Measurements from ENCODE around the gene NEDD4.

Gene NEDD4

GRCh38 chr15:55993804-55994560, 570 bp upstream of the NEDD4 start:
- TF ChIP-seq YY1 (IDR thresholded peaks at IDR 0.05; ENCODE audit: low read depth) (no peak), CEBPB (IDR thresholded peaks at IDR 0.05) (no peak), USF1 (IDR thresholded peaks at IDR 0.05) (no peak), TCF12 (IDR thresholded peaks at IDR 0.05; ENCODE audit: low read depth) (no peak), NFIC (IDR thresholded peaks at IDR 0.05) (no peak), EGR1 (IDR thresholded peaks at IDR 0.05) (no peak), EP300 (IDR thresholded peaks at IDR 0.05; ENCODE audit: borderline replicate concordance) (no peak), REST (IDR thresholded peaks at IDR 0.05; ENCODE audit: low read depth) (no peak), ZBTB7A (IDR thresholded peaks at IDR 0.05; ENCODE audit: low read depth) (no peak), CREB1 (IDR thresholded peaks at IDR 0.05; ENCODE audit: low read depth) (no peak)

- TF ChIP-seq EP300 (IDR thresholded peaks at IDR 0.05; ENCODE audit: borderline replicate concordance) (no peak), ZBTB7A (IDR thresholded peaks at IDR 0.05; ENCODE audit: low read depth) (no peak), EGR1 (IDR thresholded peaks at IDR 0.05) (no peak), FOXM1 (IDR thresholded peaks at IDR 0.05; ENCODE audit: borderline replicate concordance, low read depth) (no peak), USF1 (IDR thresholded peaks at IDR 0.05) (no peak), MAX (IDR thresholded peaks at IDR 0.05) (no peak), TEAD4 (IDR thresholded peaks at IDR 0.05) (no peak), YY1 (IDR thresholded peaks at IDR 0.05; ENCODE audit: low read depth) (no peak), CEBPB (IDR thresholded peaks at IDR 0.05) (no peak), CREB1 (IDR thresholded peaks at IDR 0.05; ENCODE audit: low read depth) (no peak), NFIC (IDR thresholded peaks at IDR 0.05) (no peak), TCF12 (IDR thresholded peaks at IDR 0.05; ENCODE audit: low read depth) (no peak), RAD21 (IDR thresholded peaks at IDR 0.05; ENCODE audit: low read depth) (no peak), REST (IDR thresholded peaks at IDR 0.05; ENCODE audit: low read depth) (no peak), TAF1 (IDR thresholded peaks at IDR 0.05; ENCODE audit: low read depth) (no peak)
Measured at GRCh38 chr15:55992769-55993110, 672 bp downstream of the NEDD4 start.

- TF ChIP-seq USF1 (IDR thresholded peaks at IDR 0.05): no peak
- no peak for TF ChIP-seq MAX (IDR thresholded peaks at IDR 0.05)
- no peak for TF ChIP-seq EP300 (IDR thresholded peaks at IDR 0.05; ENCODE audit: borderline replicate concordance)
- no peak for TF ChIP-seq NFIC (IDR thresholded peaks at IDR 0.05)
- TF ChIP-seq TCF12 (IDR thresholded peaks at IDR 0.05; ENCODE audit: low read depth): no peak
- no peak for TF ChIP-seq CEBPB (IDR thresholded peaks at IDR 0.05)
- TF ChIP-seq REST (IDR thresholded peaks at IDR 0.05; ENCODE audit: low read depth): no peak
Measured at GRCh38 chr15:55991802-55992768, 1.3 kb downstream of the NEDD4 start.

Measured in Ishikawa (cell line).